Activated CD4-positive, alpha-beta memory T cell treated with anti-CD3 and anti-CD28 coated beads, Interleukin-2, amount 10 ng/mL, durations not matched to agents 7 days and 5 days (primary cell): ENCODE measurements around the gene CERKL. TPM values are rescaled to one million over a fixed set of nuclear protein-coding genes. Genes with fewer than 3 reads are reported as not detected.

Source experiments
- CTCF ChIA-PET: fragments of 350-600 bp; sonication (Branson Sonifier 250); formaldehyde crosslinking; loops from one replicate; lab custom pipeline; 2021; ENCODE audit warnings: antibody characterized with exemption, inconsistent platforms; lab: Charles Lee
- POLR2A ChIA-PET: fragments of 350-600 bp; sonication (Branson Sonifier 250); formaldehyde crosslinking; loops from one replicate; lab custom pipeline; 2021; ENCODE audit warnings: antibody characterized with exemption; lab: Charles Lee
- DNase-seq: peaks from one replicate; pipeline ENCODE4 v3.0.0-alpha.2; 2020
- H3K27ac Mint-ChIP-seq: one replicate; pipeline ENCODE4 v1.8.0; 2021; ENCODE audit warnings: mild to moderate bottlenecking, mixed read lengths
- H3K27me3 Mint-ChIP-seq: one replicate; pipeline ENCODE4 v1.8.0; 2021; ENCODE audit warnings: mixed read lengths
- H3K36me3 Mint-ChIP-seq: one replicate; pipeline ENCODE4 v1.8.0; 2021; ENCODE audit warnings: low read depth, mixed read lengths
- H3K4me1 Mint-ChIP-seq: one replicate; pipeline ENCODE4 v1.8.0; 2021; ENCODE audit warnings: mixed read lengths
- H3K4me3 Mint-ChIP-seq: one replicate; pipeline ENCODE4 v1.8.0; 2021; ENCODE audit warnings: mild to moderate bottlenecking, mixed read lengths
- H3K9me3 Mint-ChIP-seq: one replicate; pipeline ENCODE4 v1.8.0; 2021; ENCODE audit warnings: mixed read lengths
- total RNA-seq, 2 experiments: library from RNA; stranded (reverse); gene quantifications; one replicate each; pipeline ENCODE4 v1.2.3, GENCODE V29; 2021

Gene CERKL
- total RNA-seq, 2 experiments from 2014 or later: 0.08 TPM; not detected in 1

DNA sequence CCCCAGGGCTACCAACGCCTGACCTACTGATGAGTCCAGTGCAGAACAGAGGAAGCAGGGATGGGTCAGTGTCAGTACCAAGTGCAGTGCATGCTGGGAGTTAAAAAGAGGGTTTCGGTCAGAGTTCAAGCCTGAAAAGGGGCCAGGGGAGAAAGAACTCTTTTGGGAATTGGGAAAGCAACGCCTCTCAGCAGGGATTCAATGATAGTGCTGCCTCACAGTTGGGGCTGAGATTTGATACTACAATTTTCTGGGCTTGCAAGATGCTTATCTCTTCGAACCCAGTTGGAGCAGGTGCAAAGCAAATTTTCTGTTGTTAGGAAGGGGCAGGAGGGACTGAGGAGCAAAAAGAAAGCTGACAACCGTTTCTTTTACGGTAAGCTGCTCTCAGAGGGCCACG lies 82.6 kb downstream of the CERKL start:
- Mint-ChIP-seq H3K27ac (no peak overlapping the region), H3K27me3 (peaks cover 15% of the 10 kb centered on the region), H3K36me3 (no peaks in the 10 kb centered on the region), H3K4me1 (no peaks in the 10 kb centered on the region), H3K4me3 (no peak overlapping the region), H3K9me3 (no peaks in the 10 kb centered on the region)
- DNase-seq: no peak
- CTCF ChIA-PET: interaction anchor here (0.6 to 4.1 kb wide), 4 partner anchors 12 to 140 kb away, joined by 4 to 43 read pairs (median 9); no protein-coding TSS in a partner anchor
- POLR2A ChIA-PET: no interaction called here

DNA sequence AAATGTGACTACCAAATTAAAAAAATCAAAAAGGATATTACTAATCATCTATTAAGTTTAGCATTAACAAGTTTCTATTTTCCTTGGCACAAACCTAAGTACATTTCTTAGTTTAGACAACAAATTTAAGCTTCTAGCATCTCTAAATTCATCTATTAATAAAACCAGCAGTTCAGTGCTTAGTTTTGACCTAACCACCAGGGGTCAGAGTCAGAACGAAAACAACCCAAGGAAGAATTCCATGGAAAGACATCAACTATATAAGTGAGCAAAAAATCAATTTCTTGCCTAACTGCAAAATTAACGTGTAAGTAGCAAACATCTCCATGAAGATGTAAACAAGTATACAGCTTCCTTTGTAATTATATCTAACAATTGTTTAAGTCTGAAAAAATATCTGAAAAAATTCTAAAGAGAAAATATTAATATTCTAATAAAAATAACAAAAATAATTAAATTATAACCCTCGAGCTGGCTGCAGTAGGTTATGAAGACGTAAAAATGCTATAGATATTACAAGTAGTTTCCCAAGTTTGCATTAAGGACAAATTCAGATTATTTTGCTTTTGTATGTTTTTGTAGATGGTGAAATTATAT lies 83.7 kb downstream of the CERKL start:
- no peak overlapping the region for H3K4me3 Mint-ChIP-seq
- no peaks in the 10 kb centered on the region for H3K36me3 Mint-ChIP-seq
- peaks cover 13% of the 10 kb centered on the region for H3K27me3 Mint-ChIP-seq
- H3K9me3 Mint-ChIP-seq: no peaks in the 10 kb centered on the region
- no peaks in the 10 kb centered on the region for H3K4me1 Mint-ChIP-seq
- no peak overlapping the region for H3K27ac Mint-ChIP-seq
- CTCF ChIA-PET: interaction anchor here (0.8 to 4.1 kb wide), 6 partner anchors 13 to 144 kb away, joined by 3 to 43 read pairs (median 4); no protein-coding TSS in a partner anchor
- no peak for DNase-seq
- POLR2A ChIA-PET: no interaction called here

- no peak for DNase-seq
- Mint-ChIP-seq H3K36me3 (no peaks in the 10 kb centered on the region), H3K4me1 (no peaks in the 10 kb centered on the region), H3K9me3 (no peaks in the 10 kb centered on the region), H3K4me3 (no peak overlapping the region), H3K27ac (no peak overlapping the region), H3K27me3 (peaks cover 13% of the 10 kb centered on the region)
- ChIA-PET POLR2A (no interaction called here), CTCF (interaction anchor here (0.6 to 4.1 kb wide), 3 partner anchors 26 to 241 kb away, joined by 3 to 43 read pairs (median 3); no protein-coding TSS in a partner anchor)
Observed at GRCh38 chr2:181570833-181571661, 85.9 kb downstream of the CERKL start.

- H3K4me1 Mint-ChIP-seq: peaks cover 1% of the 10 kb centered on the region
- CTCF ChIA-PET: interaction anchor here (2.4 kb wide), 1 partner anchor 145 kb away, joined by 6 read pairs; no protein-coding TSS in a partner anchor
Observed at GRCh38 chr2:181570059-181570458, 86.8 kb downstream of the CERKL start.

GRCh38 chr2:181566334-181567032 lies 90.4 kb downstream of the CERKL start:
- no peak for DNase-seq
- peaks cover 2% of the 10 kb centered on the region for H3K27me3 Mint-ChIP-seq
- no peaks in the 10 kb centered on the region for H3K36me3 Mint-ChIP-seq
- no peak overlapping the region for H3K4me3 Mint-ChIP-seq
- CTCF ChIA-PET: interaction anchor here (1.3 kb wide), 1 partner anchor 149 kb away, joined by 4 read pairs; no protein-coding TSS in a partner anchor
- H3K4me1 Mint-ChIP-seq: peaks cover 3% of the 10 kb centered on the region
- POLR2A ChIA-PET: no interaction called here
- H3K9me3 Mint-ChIP-seq: no peaks in the 10 kb centered on the region
- no peak overlapping the region for H3K27ac Mint-ChIP-seq

More at GRCh38 chr2:181570059-181570458, 86.8 kb downstream of the CERKL start:
- no peak overlapping the region for H3K4me3 Mint-ChIP-seq
- H3K9me3 Mint-ChIP-seq: no peaks in the 10 kb centered on the region
- H3K27me3 Mint-ChIP-seq: peaks cover 13% of the 10 kb centered on the region
- no peak for DNase-seq
- H3K36me3 Mint-ChIP-seq: no peaks in the 10 kb centered on the region
- POLR2A ChIA-PET: no interaction called here
- no peak overlapping the region for H3K27ac Mint-ChIP-seq

DNA sequence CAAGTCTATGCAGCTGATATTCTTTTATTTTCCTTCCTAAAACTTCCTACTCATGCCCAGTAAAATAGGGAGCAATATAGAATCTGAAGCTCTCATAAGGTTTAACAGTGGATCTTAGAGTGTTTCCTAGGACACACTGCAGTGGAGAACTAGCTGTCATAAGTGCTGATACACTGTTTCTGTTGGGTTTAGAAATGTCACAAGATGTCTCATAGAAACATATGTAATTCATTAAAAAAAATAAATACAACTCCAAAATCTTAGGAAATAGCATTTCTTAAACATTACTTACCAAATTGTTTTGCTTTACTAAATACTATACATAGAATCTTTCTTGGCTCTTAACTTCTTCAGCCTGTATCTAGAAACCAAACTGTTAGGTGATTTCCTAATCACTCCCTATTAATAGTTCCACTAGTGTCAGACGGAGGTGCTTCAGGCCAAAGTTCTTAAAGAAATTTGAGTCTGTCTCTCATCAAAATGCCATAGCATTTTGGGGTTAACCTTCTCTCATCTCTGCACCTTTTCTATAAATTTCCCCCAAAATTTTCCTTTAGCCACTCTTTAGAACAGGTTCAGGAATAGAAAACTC lies 93.7 kb downstream of the CERKL start:
- DNase-seq: no peak
- no peaks in the 10 kb centered on the region for H3K27me3 Mint-ChIP-seq

GRCh38 chr2:181558371-181558770 lies 98.5 kb downstream of the CERKL start:
- Mint-ChIP-seq H3K27ac (no peak overlapping the region), H3K9me3 (no peaks in the 10 kb centered on the region), H3K4me1 (no peaks in the 10 kb centered on the region), H3K27me3 (no peaks in the 10 kb centered on the region), H3K36me3 (peaks cover 8% of the 10 kb centered on the region), H3K4me3 (no peak overlapping the region)
- ChIA-PET CTCF (no interaction called here), POLR2A (no interaction called here)
- DNase-seq: no peak

More for the DNA sequence above, 93.7 kb downstream of the CERKL start:
- Mint-ChIP-seq H3K9me3 (no peaks in the 10 kb centered on the region), H3K4me3 (no peak overlapping the region), H3K36me3 (no peaks in the 10 kb centered on the region), H3K4me1 (peaks cover 3% of the 10 kb centered on the region), H3K27ac (no peak overlapping the region)
- ChIA-PET CTCF (interaction anchor here (1.2 kb wide), 1 partner anchor 152 kb away, joined by 3 read pairs; no protein-coding TSS in a partner anchor), POLR2A (no interaction called here)

DNA sequence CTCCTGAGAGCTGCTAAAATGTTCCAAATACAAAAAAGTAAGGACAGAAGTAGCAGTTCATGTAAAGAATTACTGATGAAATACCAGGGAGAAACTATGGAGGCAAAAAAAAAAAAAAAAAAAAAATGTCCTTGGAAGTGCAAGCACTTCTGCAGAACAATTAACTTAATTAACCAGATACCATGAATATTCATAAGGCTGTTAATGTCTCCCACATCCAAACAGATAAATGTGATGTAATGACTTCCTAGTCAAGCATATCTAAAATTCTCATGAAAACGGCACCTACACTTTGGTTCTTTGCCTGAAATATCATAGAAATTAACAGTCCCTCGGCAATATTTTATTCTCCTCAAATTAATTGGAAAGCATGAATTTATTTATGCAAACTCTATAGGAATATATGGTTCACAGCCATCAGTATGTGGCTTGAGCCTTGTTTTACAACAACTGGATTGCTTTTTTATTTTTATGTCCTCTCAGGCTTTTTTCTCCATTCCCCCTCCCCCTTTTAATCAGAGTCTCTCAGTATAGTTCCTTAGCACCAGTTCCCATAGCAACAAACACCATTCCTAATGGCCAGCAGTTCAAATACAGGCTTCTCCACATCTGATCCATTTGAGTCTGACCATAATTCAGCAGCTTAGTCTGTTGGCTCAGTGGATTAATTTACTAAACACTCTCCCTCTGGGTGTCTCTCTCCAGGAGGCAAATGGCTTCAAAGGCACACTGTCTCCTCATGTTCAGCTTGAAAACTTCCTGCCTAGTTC lies 102.7 kb downstream of the CERKL start:
- H3K36me3 Mint-ChIP-seq: peaks cover 15% of the 10 kb centered on the region
- ChIA-PET CTCF (no interaction called here), POLR2A (no interaction called here)
- H3K4me3 Mint-ChIP-seq: no peak overlapping the region
- no peaks in the 10 kb centered on the region for H3K9me3 Mint-ChIP-seq
- no peak for DNase-seq
- H3K27ac Mint-ChIP-seq: no peak overlapping the region
- no peaks in the 10 kb centered on the region for H3K4me1 Mint-ChIP-seq
- H3K27me3 Mint-ChIP-seq: no peaks in the 10 kb centered on the region

- ChIA-PET CTCF (no interaction called here), POLR2A (no interaction called here)
- H3K36me3 Mint-ChIP-seq: peaks cover 18% of the 10 kb centered on the region
Observed at GRCh38 chr2:181553244-181553643, 103.7 kb downstream of the CERKL start.

GRCh38 chr2:181552808-181553207 lies 104.1 kb downstream of the CERKL start:
- Mint-ChIP-seq H3K27me3 (no peaks in the 10 kb centered on the region), H3K36me3 (peaks cover 19% of the 10 kb centered on the region), H3K27ac (no peak overlapping the region), H3K9me3 (no peaks in the 10 kb centered on the region), H3K4me1 (no peaks in the 10 kb centered on the region), H3K4me3 (no peak overlapping the region)
- DNase-seq: no peak
- ChIA-PET POLR2A (no interaction called here), CTCF (no interaction called here)

More at GRCh38 chr2:181553244-181553643, 103.7 kb downstream of the CERKL start:
- Mint-ChIP-seq H3K27me3 (no peaks in the 10 kb centered on the region), H3K9me3 (no peaks in the 10 kb centered on the region), H3K4me1 (no peaks in the 10 kb centered on the region), H3K4me3 (no peak overlapping the region), H3K27ac (no peak overlapping the region)
- no peak for DNase-seq

DNA sequence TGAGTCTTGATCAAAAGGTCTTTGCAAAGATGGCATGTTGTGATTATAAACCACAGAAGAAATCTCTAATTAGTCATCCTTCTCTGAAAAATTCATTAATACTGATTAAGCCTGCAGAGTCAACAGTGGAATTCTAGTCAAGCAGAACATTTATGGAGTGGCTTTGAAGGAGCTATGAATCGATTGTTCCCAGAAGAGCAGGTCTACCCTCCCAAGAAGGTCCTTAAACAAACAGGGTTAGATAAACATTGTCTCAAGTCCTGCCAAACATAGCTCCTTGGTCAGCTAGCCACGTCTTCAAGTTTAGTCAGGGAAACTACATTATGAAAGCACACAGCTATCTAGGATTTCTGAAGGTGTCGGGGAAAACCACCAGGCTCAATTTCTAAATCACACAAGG lies 110.8 kb downstream of the CERKL start:
- CTCF ChIA-PET: interaction anchor here (1.7 kb wide), 1 partner anchor 169 kb away, joined by 8 read pairs; no protein-coding TSS in a partner anchor
- H3K4me1 Mint-ChIP-seq: peaks cover 2% of the 10 kb centered on the region
- no peak overlapping the region for H3K4me3 Mint-ChIP-seq

GRCh38 chr2:181542170-181542569 lies 114.7 kb downstream of the CERKL start:
- no peaks in the 10 kb centered on the region for H3K27me3 Mint-ChIP-seq
- H3K36me3 Mint-ChIP-seq: peaks cover 45% of the 10 kb centered on the region
- CTCF ChIA-PET: no interaction called here
- POLR2A ChIA-PET: no interaction called here
- H3K27ac Mint-ChIP-seq: no peak overlapping the region
- H3K4me3 Mint-ChIP-seq: no peak overlapping the region
- no peaks in the 10 kb centered on the region for H3K9me3 Mint-ChIP-seq
- peaks cover 2% of the 10 kb centered on the region for H3K4me1 Mint-ChIP-seq
- no peak for DNase-seq

More for the DNA sequence above, 110.8 kb downstream of the CERKL start:
- H3K27me3 Mint-ChIP-seq: no peaks in the 10 kb centered on the region
- POLR2A ChIA-PET: no interaction called here
- H3K27ac Mint-ChIP-seq: no peak overlapping the region
- DNase-seq: no peak
- peaks cover 18% of the 10 kb centered on the region for H3K36me3 Mint-ChIP-seq
- H3K9me3 Mint-ChIP-seq: no peaks in the 10 kb centered on the region
